Testis (tissue), 3 donors: Measurements from ENCODE around the gene PBX1. TPM values are rescaled to one million over a fixed set of nuclear protein-coding genes. Genes with fewer than 3 reads are reported as not detected.

Experiments
- DNase-seq: peaks from one replicate; pipeline ENCODE4 v3.0.0-alpha.2; 2019
- H3K27ac ChIP-seq, 2 donors: fragments of 200-600 bp; sonication (generic); one replicate each; pipeline ENCODE4 v1.5.1; 2019
- H3K27me3 ChIP-seq: fragments of 200-600 bp; sonication (generic); one replicate; pipeline ENCODE4 v1.5.1; 2019
- H3K36me3 ChIP-seq: fragments of 200-600 bp; sonication (generic); one replicate; pipeline ENCODE4 v1.5.1; 2017; ENCODE audit warnings: low read depth; ENCODE audit errors: missing control alignments
- H3K4me1 ChIP-seq: fragments of 200-600 bp; sonication (generic); one replicate; pipeline ENCODE4 v1.5.1; 2019
- H3K4me3 ChIP-seq, 2 donors: fragments of 200-600 bp; sonication (generic); one replicate each; pipeline ENCODE4 v1.5.1; 2017 to 2019
- H3K9me3 ChIP-seq: fragments of 200-600 bp; sonication (generic); one replicate; pipeline ENCODE4 v1.5.1; 2017
- CTCF ChIP-seq, 3 experiments: fragments of 450-650 bp in 2 of 3; fragments of 200-600 bp in 1 of 3; sonication (generic) in 1 of 3; IDR thresholded peaks; one replicate each; pipeline ENCODE4 v1.5.1; 2016 to 2019; ENCODE audit warnings: antibody characterized with exemption in 3 of 3, mild to moderate bottlenecking in 2 of 3, moderate library complexity in 1 of 3
- POLR2A ChIP-seq: fragments of 450-650 bp; IDR thresholded peaks from one replicate; pipeline ENCODE4 v1.6.1; 2017; ENCODE audit warnings: antibody characterized with exemption, mild to moderate bottlenecking, moderate library complexity
- WGBS, 2 donors: methylation state at CpG; one replicate each; pipeline ENCODE4 v1.1.5; 2018; 5-methylcytosine and 5-hydroxymethylcytosine counted together
- intact Hi-C: fragments of 100-400 bp; cut with DNase I; formaldehyde crosslinking; loops from one replicate; pipeline ENCODE4 v1.15.1; 2023; ENCODE audit warnings: low total_unique reads
- polyA plus RNA-seq: library from polyadenylated mRNA; stranded (reverse); fragments of 350-450 nt; fragmentation: Illumina TruSeq; extraction: RNeasy Lipid Tissue Mini Kit (QIAGEN cat#74804); gene quantifications from one replicate; pipeline ENCODE4 v1.2.3, GENCODE V29; 2014; ENCODE audit warnings: low read depth, low replicate concordance; ENCODE audit not compliant: insufficient read depth
- total RNA-seq, 2 donors: library from RNA; depleted of rRNA; stranded (reverse); fragments of >200 nt; gene quantifications; one replicate each; pipeline ENCODE4 v1.2.3, GENCODE V29; 2016

PBX1 gene
- total and polyA plus RNA-seq, 3 donors from 2014 or later, result 20.2 to 25.0 (median 20.3) TPM

DNA sequence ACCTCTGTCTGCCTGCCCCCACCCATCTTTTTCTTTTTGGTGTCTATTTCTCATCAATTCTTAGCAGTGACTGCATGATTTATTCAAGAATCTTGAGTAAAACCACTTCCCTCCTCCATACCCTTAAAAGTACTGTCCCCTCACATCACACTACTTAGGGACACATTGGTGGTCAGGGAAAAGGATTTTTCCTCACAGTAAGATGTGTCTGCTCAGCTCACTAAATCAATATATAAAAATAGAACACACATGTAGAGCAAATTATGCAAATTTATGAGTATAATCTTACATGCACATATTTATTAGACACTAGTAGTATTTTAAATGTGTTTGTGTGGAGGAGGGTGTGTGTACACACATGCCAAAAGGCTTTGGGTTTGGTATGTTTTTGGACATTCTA, 202.0 kb downstream of the PBX1 start:
- no peak overlapping the region for H3K27ac ChIP-seq
- intact Hi-C loops, result no loop called here
- H3K4me1 ChIP-seq, result peaks cover 5% of the 10 kb centered on the region

DNA sequence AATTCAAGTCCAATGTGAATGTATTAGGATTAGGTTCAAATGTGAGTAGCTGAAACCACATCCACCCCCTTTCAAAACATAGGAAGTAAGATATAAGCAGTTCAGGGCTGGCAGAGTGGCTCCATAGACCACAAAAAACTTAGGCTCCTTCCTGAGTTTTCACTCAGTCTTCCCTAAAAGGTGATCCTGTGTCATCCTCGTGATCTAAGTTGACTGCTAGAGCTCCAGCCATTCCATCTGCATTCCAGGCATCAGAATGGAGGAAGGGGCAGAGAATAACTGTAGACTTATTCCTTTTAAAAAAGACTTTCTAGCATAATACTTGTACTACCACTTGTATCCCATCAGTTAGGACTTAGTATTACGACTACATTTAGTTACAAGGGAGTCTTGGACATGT, 204.1 kb downstream of the PBX1 start:
- Histone ChIP-seq H3K36me3 (no peaks in the 10 kb centered on the region), H3K27ac (no peak overlapping the region), H3K4me3 (no peak overlapping the region), H3K27me3 (no peaks in the 10 kb centered on the region), H3K9me3 (no peaks in the 10 kb centered on the region), H3K4me1 (peaks cover 16% of the 10 kb centered on the region)
- intact Hi-C loops, result no loop called here
- 93 to 98% methylated on average over 2 of the region's 2 CpGs for WGBS, 2 donors
- TF ChIP-seq POLR2A (no peak), CTCF (IDR thresholded peaks at IDR 0.05) (no peak)
- no peak for DNase-seq

More for the DNA sequence above, 202.0 kb downstream of the PBX1 start:
- Histone ChIP-seq H3K36me3 (no peaks in the 10 kb centered on the region), H3K4me3 (no peak overlapping the region), H3K9me3 (no peaks in the 10 kb centered on the region), H3K27me3 (no peaks in the 10 kb centered on the region)
- no peak for TF ChIP-seq CTCF (IDR thresholded peaks at IDR 0.05)
- no peak for TF ChIP-seq POLR2A
- no peak for DNase-seq

GRCh38 chr1:164764333-164764732, 205.3 kb downstream of the PBX1 start:
- no peak overlapping the region for H3K4me3 ChIP-seq
- no peaks in the 10 kb centered on the region for H3K27me3 ChIP-seq
- intact Hi-C loops, result no loop called here
- no peaks in the 10 kb centered on the region for H3K36me3 ChIP-seq
- H3K9me3 ChIP-seq, result no peaks in the 10 kb centered on the region
- H3K27ac ChIP-seq, result no peak overlapping the region
- peaks cover 18% of the 10 kb centered on the region for H3K4me1 ChIP-seq
- 92 to 100% methylated on average over 1 of the region's 1 CpG for WGBS, 2 donors
- DNase-seq, result no peak
- no peak for TF ChIP-seq POLR2A
- TF ChIP-seq CTCF (IDR thresholded peaks at IDR 0.05), result no peak

DNA sequence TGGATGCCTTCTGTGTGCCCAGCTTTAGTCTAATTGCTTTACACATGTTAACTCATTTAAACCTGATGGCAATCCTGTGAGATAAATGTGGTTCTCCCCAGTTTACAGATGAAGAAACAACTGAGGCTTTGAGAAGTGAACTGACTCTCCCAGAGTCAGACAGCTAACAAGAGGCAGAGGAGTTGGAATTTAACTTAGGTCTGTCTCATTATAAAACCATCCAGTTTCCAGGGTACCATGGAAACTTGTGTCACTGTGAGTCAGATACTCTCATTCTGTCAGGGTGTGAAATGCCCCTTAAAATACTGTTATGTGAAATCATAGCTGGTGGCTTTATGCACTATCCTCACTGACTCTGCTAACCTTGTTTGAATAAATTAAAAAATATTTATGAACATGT, 206.6 kb downstream of the PBX1 start:
- TF ChIP-seq POLR2A, result no peak
- no peak for TF ChIP-seq CTCF (IDR thresholded peaks at IDR 0.05)
- intact Hi-C loops, result no loop called here
- H3K4me3 ChIP-seq, result no peak overlapping the region
- peaks cover 13% of the 10 kb centered on the region for H3K4me1 ChIP-seq
- H3K36me3 ChIP-seq, result no peaks in the 10 kb centered on the region
- no peak for DNase-seq
- no peaks in the 10 kb centered on the region for H3K27me3 ChIP-seq
- no peaks in the 10 kb centered on the region for H3K9me3 ChIP-seq
- H3K27ac ChIP-seq, result no peak overlapping the region

DNA sequence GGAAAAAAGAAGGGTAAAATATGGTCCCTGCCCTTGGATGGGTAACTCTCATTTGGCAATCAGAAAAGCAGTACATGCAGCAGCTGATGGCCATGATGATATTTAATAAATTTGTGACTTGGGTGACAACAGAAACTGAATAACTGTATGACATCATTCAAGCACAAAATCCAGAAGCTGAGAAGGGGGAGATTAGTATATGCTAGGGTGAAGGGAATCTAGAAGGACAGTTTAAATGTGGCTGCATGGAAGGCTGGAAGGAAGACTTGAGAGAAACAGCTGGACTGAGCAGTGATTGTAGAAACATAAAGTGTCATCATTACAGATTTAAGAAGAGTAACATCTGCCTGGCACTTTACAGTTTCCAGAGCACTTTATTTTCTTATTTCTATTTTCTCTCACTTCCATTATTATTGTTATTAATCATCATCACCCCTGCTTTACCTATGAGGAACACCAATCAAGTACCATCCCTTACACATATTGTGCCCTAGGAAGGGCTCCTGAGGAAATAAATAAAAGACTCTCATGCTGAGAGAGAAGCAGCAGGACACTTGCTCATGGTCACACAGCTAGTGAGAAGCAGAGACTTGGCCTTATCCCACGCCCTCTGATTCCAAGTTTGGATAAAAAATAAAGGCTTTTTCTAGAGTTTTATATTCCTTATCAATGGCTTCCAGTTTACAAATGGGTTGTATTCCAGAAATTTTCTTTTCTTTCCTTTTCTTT, 207.2 kb downstream of the PBX1 start:
- peaks cover 17% of the 10 kb centered on the region for H3K4me1 ChIP-seq
- intact Hi-C loops, result no loop called here

More for the DNA sequence above, 207.2 kb downstream of the PBX1 start:
- H3K4me3 ChIP-seq, result no peak overlapping the region
- 71 to 78% methylated on average over 1 of the region's 1 CpG for WGBS, 2 donors
- H3K27me3 ChIP-seq, result no peaks in the 10 kb centered on the region
- no peak for DNase-seq
- H3K27ac ChIP-seq, result no peak overlapping the region
- no peak for TF ChIP-seq POLR2A
- TF ChIP-seq CTCF (IDR thresholded peaks at IDR 0.05), result no peak
- no peaks in the 10 kb centered on the region for H3K9me3 ChIP-seq
- H3K36me3 ChIP-seq, result no peaks in the 10 kb centered on the region
